GM19351 (cell line): ENCODE results near the gene LRRC61.
"Not testable (repeated sequence)": the region's sequence is repeated elsewhere in the genome, so short reads cannot be mapped to it uniquely, and the experiment has no call there.

ENCODE experiments used
- ATAC-seq: cut with Tn5 transposase; IDR thresholded peaks from one replicate; pipeline ENCODE4 v1.9.1; 2021; ENCODE audit warnings: mild to moderate bottlenecking, moderate library complexity; ENCODE audit not compliant: unreplicated experiment

The LRRC61 gene

DNA sequence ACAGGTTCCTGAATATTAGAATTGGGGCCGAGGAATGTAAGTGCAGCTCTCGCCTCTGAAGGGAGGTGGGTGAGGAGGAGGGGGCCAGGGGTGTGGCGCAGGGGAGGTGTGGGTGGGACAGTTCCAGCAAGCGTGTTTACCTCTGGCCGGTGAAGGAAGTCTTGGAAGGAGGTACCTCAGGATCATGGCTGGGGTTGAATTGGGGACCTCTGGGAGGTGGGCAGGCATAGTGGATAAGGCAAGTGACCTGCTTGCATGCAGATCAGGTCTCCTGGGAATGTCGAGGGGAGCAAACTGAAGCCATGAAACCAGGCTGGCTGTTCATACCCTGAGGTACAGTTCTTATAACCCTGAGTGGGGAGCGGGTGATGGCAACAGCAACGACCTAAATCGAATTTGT is 57.9 kb downstream of the LRRC61 start:
- no peak for ATAC-seq

DNA sequence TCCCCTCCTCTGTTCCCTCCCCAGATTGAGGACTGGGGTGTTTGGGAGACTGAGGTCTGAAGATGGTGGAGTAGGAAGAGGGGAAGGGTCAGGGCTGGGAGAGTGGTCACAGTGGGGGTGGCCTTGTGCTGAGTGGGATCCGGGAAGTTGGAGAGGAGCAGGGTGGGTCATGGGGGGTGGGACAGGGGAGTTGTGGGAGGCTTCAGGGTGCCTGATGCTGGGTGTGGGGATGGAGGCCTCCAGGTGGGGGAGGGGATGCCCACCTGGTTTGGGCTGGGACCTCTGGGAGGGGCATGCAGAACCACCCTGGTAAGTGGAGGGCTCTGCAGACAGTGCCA is 58.6 kb downstream of the LRRC61 start:
- ATAC-seq: no peak

DNA sequence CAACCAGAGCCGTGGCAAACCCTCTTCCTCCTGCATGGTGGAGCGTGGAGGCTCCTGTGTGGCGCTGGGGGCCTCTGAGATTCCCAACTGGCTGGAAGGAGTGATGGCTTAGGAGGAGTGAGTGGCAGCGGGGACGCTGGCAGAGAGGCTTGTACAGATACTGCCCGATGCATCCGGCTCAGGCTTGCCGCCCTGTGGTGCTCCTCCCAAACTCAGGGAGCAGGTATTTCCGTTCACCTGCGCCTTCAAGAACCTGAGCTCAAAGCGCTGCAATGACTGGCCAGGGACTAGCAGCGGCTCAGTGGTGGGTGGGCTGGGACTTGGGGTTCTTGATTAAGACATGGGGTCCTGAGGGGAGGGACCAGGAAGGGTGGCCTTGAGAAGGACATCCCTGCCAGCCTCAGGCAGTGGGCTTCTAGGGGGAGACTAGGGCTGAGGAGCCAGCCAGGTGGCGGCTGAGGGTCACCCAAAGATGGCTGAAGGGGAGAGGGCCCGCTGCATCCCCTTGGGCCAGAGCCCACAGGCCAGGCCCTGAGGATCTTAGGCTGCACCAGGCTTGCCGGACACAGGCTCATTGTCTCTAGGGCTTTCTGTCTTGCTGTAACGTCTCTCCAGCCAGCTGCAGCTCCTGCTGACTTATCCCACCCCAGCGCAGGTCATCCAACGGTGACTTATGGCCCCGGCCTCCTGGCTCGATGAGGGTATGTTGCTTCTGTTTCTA is 59.1 kb downstream of the LRRC61 start:
- ATAC-seq: no peak

DNA sequence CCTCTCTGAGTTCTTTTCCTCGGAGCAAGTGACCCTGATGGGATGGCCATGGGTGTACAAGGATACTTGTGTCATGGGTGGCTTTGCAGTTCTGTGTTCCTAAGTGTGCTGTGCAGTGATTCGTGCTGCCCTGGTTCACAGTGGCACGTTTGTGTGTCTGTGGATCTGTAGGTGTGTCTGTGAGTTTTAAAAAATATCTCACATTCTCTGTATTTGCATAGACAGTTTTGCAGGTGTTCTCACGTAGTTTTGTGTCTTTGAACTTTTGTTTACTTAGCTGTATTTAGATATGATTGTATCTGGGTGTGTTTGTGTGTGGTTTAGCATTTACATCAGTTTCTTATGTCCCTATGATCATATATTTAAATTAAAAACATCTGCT is 59.7 kb downstream of the LRRC61 start:
- ATAC-seq: no peak

DNA sequence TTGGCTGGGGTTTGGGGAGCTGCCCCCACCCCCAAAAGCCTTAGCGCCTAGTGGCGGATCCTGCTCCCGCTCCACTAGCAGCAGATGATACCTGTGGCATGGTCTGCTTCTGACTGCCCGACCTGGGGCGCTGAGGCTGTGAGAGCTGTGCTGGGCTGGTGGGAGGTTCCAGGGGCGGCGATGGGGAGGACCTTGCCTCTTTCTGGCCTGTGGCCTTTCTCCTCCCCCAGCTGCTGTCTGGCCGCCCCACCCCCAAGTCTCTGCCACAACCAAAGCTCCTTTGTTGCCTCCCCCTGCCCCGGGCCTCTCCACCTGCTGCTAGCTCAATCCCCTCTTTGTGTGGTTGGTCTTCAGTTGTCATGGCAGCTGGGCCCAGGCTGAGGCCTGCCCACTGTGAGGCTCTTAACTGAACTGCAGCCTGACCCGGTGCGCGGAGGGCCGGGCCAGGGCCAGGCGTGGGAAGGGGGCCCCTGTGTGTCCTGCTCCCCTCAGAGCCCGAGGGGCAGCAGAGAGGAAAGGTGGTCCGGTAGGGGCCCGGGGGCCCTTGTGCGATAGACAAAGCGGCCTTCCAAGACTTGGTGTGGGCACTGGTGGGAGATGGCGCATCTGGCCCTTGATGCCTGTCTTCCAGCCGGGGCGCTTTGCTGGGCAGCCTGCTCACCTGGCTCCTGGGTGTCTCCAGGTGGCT is 60.7 kb downstream of the LRRC61 start:
- ATAC-seq: no peak

DNA sequence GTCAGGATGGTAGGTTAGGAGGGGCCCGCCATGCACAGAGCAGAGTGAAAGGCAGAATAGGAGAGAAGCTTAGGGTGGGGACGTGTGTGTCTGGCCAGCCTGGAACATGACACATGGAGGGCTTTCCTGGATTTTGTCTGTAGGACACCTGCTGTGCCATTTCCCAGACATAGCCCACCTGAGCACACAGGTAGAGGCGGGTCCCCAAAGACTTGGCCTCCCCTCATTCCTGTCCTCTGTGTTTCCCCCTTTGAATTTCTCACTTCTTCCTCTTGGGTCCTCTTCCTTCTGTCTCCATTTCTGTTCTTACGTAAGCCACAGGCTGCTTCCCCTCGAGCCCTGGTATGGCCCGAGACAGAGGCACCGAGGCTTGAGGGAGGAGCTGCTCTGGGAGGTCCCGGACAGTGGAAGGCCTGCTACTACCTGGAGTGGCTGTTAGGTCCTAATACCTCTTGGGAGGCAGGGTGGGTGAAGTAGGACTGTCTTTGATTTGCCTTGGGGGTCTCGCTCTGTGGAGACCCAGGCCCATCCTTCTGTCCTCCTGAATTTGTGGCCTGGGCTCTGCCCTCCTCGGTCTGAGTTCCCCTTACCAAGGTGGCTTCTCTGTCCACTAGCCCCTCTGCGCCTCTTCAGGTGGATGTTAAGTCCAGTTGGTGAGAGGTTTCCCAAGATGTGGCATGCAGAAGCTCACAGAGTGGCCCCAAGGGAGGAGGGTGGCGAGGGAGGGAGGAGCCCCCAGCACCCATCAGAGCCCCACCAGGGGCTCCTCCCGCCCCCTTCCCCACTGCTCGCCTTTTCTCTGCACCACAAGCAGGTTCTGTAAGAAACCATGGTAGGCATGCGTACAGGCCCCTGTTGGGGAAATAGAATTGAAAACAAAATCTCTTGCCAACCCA is 61.5 kb downstream of the LRRC61 start:
- ATAC-seq: no peak

DNA sequence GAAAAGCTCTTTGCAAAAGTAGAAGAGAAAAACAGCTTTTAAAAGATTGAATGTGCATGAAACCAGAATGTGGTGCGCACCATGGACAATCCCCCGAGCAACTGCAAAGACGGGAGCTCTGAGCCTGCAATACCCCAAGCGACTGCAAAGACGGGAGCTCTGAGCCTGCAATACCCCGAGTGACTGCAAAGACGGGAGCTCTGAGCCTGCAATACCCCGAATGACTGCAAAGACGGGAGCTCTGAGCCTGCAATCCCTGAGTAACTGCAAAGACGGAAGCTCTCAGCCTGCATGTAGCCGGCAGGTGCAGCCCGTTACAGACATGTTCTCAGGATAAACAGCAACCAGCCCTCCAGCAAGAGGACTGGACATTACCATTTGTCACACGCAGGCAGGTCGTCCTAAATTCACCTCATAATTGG is 62.2 kb downstream of the LRRC61 start:
- ATAC-seq: no peak

DNA sequence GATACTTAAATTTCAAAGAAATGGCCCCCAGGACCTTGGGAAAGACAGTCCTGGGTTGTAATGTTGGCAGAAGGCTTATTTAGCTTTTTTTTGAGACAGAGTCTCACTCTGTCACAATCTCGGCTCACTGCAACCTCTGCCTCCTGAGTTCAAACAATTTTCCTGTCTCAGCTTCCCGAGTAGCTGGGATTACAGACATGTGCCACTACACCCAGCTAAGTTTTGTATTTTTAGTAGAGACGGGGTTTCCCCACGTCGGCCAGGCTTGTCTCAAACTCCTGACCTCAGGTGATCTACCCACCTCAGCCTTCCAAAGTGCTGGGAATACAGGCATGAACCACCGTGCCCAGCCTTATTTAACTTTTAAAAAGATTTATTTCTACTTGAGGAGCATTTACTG is 62.7 kb downstream of the LRRC61 start:
- not testable (repeated sequence) for ATAC-seq
